ENCODE data around the gene ADGRL2.
"Not testable (repeated sequence)": the region's sequence is repeated elsewhere in the genome, so short reads cannot be mapped to it uniquely, and the experiment has no call there.

Gene ADGRL2

DNA sequence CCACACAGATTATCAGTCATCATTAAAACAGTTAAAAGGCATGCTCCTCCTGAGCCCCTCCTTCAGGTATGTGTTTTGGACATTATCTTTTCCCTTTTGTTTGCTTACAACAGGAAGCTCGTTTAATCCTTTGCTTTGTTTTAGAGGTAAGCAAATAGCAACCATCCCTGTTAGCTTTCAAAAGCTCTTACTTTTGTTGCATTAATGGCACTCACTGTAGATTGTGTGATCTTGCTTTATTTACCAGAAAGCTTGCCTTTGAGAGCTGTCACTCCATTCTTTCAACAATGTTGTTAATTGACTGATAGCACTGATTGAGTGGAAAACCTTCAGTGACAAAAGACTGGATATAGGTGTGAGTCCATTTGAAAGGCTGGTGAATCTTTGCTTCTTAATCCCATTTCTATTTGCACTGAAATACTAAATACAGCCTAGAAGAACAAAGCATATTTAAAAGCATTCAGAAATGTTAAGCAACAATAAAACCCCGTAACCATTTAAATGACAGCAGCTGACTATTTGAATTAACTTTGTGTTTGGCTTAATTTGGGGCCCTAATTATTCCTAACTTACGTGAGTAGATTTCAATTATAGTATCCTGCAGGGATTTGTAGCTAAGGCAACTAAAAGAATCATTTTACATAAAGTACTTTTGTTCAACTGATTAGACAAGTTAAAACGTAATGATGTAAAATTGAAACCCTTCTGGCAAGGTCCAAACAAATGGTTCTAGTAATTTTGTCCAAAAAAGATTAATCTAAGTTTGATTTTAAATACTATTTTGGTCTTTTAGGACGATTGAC is 48.3 kb downstream of the ADGRL2 start:
- Histone ChIP-seq H3K27ac (no peak overlapping the region), H3K36me3 (ENCODE audit: insufficient read depth, low read length) (no peaks in the 10 kb centered on the region), H3K9me3 (ENCODE audit: low read depth, low read length) (no peaks in the 10 kb centered on the region), H3K9ac (ENCODE audit: insufficient read length) (no peak overlapping the region), H3K4me3 (no peak overlapping the region)
- DNase-seq (ENCODE audit: low read depth, low spot score), result no peak
- TF ChIP-seq EZH2 (IDR thresholded peaks at IDR 0.05) (no peak), FOXP2 (optimal IDR thresholded peaks at IDR 0.05; ENCODE audit: control extremely low read depth, extremely low read length, insufficient read depth) (no peak), POLR2AphosphoS5 (IDR thresholded peaks at IDR 0.05; ENCODE audit: borderline replicate concordance, low read depth, low read length) (no peak)

GRCh38 chr1:81850031-81850430 is 49.3 kb downstream of the ADGRL2 start:
- TF ChIP-seq EZH2 (IDR thresholded peaks at IDR 0.05) (no peak), POLR2AphosphoS5 (IDR thresholded peaks at IDR 0.05; ENCODE audit: borderline replicate concordance, low read depth, low read length) (no peak), FOXP2 (optimal IDR thresholded peaks at IDR 0.05; ENCODE audit: control extremely low read depth, extremely low read length, insufficient read depth) (no peak)
- no peak overlapping the region for H3K27ac ChIP-seq
- no peak for DNase-seq (ENCODE audit: low read depth, low spot score)
- H3K36me3 ChIP-seq (ENCODE audit: insufficient read depth, low read length), result no peaks in the 10 kb centered on the region
- no peak overlapping the region for H3K4me3 ChIP-seq
- H3K9me3 ChIP-seq (ENCODE audit: low read depth, low read length), result no peaks in the 10 kb centered on the region
- no peak overlapping the region for H3K9ac ChIP-seq (ENCODE audit: insufficient read length)

GRCh38 chr1:81850495-81850894 is 49.8 kb downstream of the ADGRL2 start:
- Histone ChIP-seq H3K9me3 (ENCODE audit: low read depth, low read length) (no peaks in the 10 kb centered on the region), H3K36me3 (ENCODE audit: insufficient read depth, low read length) (no peaks in the 10 kb centered on the region), H3K9ac (ENCODE audit: insufficient read length) (no peak overlapping the region), H3K4me3 (no peak overlapping the region), H3K27ac (no peak overlapping the region)
- no peak for TF ChIP-seq POLR2AphosphoS5 (IDR thresholded peaks at IDR 0.05; ENCODE audit: borderline replicate concordance, low read depth, low read length)
- no peak for DNase-seq (ENCODE audit: low read depth, low spot score)

DNA sequence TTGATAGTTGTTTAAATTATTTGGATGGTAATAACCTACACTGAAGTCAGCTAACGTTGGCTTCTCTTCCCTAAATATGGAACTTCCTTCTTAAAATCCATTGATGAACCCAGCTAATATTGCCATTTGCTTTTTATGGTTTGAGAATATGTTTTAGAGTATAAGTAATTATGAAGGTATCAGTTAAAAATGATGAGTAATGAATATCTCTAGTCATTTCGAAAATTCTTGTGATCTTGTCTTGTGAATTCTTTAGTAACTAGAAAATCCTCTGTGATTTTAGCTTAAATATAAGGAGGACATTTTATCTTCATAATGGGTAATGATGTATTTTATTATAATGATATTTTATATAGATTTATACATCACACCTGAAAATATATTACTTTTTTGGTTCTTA is 50.5 kb downstream of the ADGRL2 start:
- H3K36me3 ChIP-seq (ENCODE audit: insufficient read depth, low read length), result no peaks in the 10 kb centered on the region
- no peak for TF ChIP-seq FOXP2 (optimal IDR thresholded peaks at IDR 0.05; ENCODE audit: control extremely low read depth, extremely low read length, insufficient read depth)
- no peak for TF ChIP-seq EZH2 (IDR thresholded peaks at IDR 0.05)
- TF ChIP-seq POLR2AphosphoS5 (IDR thresholded peaks at IDR 0.05; ENCODE audit: borderline replicate concordance, low read depth, low read length), result no peak
- no peak overlapping the region for H3K27ac ChIP-seq
- no peaks in the 10 kb centered on the region for H3K9me3 ChIP-seq (ENCODE audit: low read depth, low read length)
- DNase-seq (ENCODE audit: low read depth, low spot score), result no peak
- H3K9ac ChIP-seq (ENCODE audit: insufficient read length), result no peak overlapping the region
- H3K4me3 ChIP-seq, result no peak overlapping the region

DNA sequence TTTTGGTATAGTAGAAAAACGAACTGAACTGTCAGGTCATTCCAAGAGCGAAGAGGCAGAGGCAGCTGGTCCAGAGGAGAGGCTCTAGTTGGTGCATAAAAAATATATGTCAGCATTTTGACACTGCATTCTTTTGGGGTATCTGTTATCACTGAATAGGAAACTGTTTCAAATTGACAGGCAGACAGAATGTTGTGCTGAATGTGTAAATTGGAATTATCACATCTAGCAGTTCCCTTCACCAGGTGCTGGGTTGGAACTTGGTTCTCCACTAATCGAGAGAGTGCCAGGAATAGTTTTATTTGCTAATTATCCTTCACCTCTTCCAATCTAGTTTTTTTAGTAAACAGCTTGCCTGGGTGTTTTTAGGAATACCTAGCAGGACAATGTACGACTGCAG is 52.2 kb downstream of the ADGRL2 start:
- no peak for TF ChIP-seq POLR2AphosphoS5 (IDR thresholded peaks at IDR 0.05; ENCODE audit: borderline replicate concordance, low read depth, low read length)
- no peaks in the 10 kb centered on the region for H3K36me3 ChIP-seq (ENCODE audit: insufficient read depth, low read length)
- no peak for DNase-seq (ENCODE audit: low read depth, low spot score)
- no peak overlapping the region for H3K27ac ChIP-seq
- no peak overlapping the region for H3K4me3 ChIP-seq
- no peaks in the 10 kb centered on the region for H3K9me3 ChIP-seq (ENCODE audit: low read depth, low read length)
- H3K9ac ChIP-seq (ENCODE audit: insufficient read length), result no peak overlapping the region

- Histone ChIP-seq H3K9ac (ENCODE audit: insufficient read length) (no peak overlapping the region), H3K36me3 (ENCODE audit: insufficient read depth, low read length) (no peaks in the 10 kb centered on the region), H3K27ac (no peak overlapping the region), H3K9me3 (ENCODE audit: low read depth, low read length) (no peaks in the 10 kb centered on the region), H3K4me3 (no peak overlapping the region)
- no peak for DNase-seq (ENCODE audit: low read depth, low spot score)
- no peak for TF ChIP-seq FOXP2 (optimal IDR thresholded peaks at IDR 0.05; ENCODE audit: control extremely low read depth, extremely low read length, insufficient read depth)
- no peak for TF ChIP-seq POLR2AphosphoS5 (IDR thresholded peaks at IDR 0.05; ENCODE audit: borderline replicate concordance, low read depth, low read length)
- no peak for TF ChIP-seq EZH2 (IDR thresholded peaks at IDR 0.05)
These were observed 66.5 kb downstream of the ADGRL2 start for GRCh38 chr1:81867235-81867634.

DNA sequence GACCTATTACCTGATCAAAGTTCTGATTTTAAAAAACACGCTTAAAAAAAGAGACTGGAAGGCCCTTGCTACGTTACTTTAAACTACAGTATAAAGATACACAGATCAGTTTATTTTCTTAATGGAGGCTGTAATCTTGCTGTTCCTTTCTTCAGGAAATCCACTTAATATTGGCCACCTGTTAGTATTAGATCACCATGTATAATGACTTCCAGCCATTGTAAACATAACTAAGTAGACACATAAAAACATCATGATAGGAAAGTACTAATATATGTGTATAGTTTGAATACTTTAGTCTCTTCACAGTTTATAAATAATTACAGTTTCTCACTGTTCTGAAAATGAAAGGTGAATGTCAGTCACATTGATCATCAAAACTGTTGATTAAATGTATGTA is 68.6 kb downstream of the ADGRL2 start:
- Histone ChIP-seq H3K4me3 (no peak overlapping the region), H3K27ac (no peak overlapping the region), H3K36me3 (ENCODE audit: insufficient read depth, low read length) (no peaks in the 10 kb centered on the region), H3K9me3 (ENCODE audit: low read depth, low read length) (no peaks in the 10 kb centered on the region), H3K9ac (ENCODE audit: insufficient read length) (no peak overlapping the region)
- DNase-seq (ENCODE audit: low read depth, low spot score), result no peak
- TF ChIP-seq FOXP2 (optimal IDR thresholded peaks at IDR 0.05; ENCODE audit: control extremely low read depth, extremely low read length, insufficient read depth), result no peak
- no peak for TF ChIP-seq EZH2 (IDR thresholded peaks at IDR 0.05)
- TF ChIP-seq POLR2AphosphoS5 (IDR thresholded peaks at IDR 0.05; ENCODE audit: borderline replicate concordance, low read depth, low read length), result no peak

GRCh38 chr1:81871091-81871490 is 70.4 kb downstream of the ADGRL2 start:
- H3K4me3 ChIP-seq; H3K27ac ChIP-seq; H3K9ac ChIP-seq (ENCODE audit: insufficient read length); H3K9me3 ChIP-seq (ENCODE audit: low read depth, low read length); H3K36me3 ChIP-seq (ENCODE audit: insufficient read depth, low read length); DNase-seq (ENCODE audit: low read depth, low spot score): not testable (repeated sequence)

DNA sequence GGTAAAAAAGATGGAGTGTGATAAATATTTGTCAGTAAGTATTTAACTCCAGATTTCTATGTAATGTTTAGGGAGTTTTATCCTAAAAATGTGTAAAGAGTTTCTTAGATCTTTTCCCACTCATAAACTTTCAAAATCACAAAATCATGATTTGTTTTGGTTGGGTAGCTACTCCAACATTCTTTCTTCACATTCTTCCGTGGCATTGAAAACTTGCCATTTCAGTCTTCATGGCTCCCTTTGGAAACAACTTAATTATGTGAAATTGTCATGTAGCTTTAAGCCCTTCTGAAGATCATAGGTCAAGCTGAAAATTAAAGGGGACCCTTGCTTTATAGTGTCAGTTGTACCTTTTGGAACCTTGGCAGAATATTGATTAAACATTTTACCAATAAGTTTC is 73.2 kb downstream of the ADGRL2 start:
- no peak overlapping the region for H3K4me3 ChIP-seq

More for the DNA sequence above, 73.2 kb downstream of the ADGRL2 start:
- no peak for DNase-seq (ENCODE audit: low read depth, low spot score)
- Histone ChIP-seq H3K9ac (ENCODE audit: insufficient read length) (no peak overlapping the region), H3K27ac (no peak overlapping the region), H3K9me3 (ENCODE audit: low read depth, low read length) (no peaks in the 10 kb centered on the region), H3K36me3 (ENCODE audit: insufficient read depth, low read length) (no peaks in the 10 kb centered on the region)
- no peak for TF ChIP-seq FOXP2 (optimal IDR thresholded peaks at IDR 0.05; ENCODE audit: control extremely low read depth, extremely low read length, insufficient read depth)
- no peak for TF ChIP-seq EZH2 (IDR thresholded peaks at IDR 0.05)

Measured in SK-N-MC (cell line).